ENCODE measurements around the gene CSTF1. TPM values are rescaled to one million over a fixed set of nuclear protein-coding genes. Genes with fewer than 3 reads are reported as not detected.

The CSTF1 gene
- total RNA-seq, 1 donor from 2014 or later, result 38.6 TPM

GRCh38 chr20:56426926-56427325 is 34.5 kb downstream of the CSTF1 start:
- TF ChIP-seq CTCF (IDR thresholded peaks at IDR 0.05), result no peak
- Mint-ChIP-seq H3K4me1 (ENCODE audit: unreplicated experiment) (peaks cover 26% of the 10 kb centered on the region), H3K27ac (ENCODE audit: unreplicated experiment) (no peak overlapping the region), H3K27me3 (ENCODE audit: unreplicated experiment) (peaks cover 2% of the 10 kb centered on the region), H3K9me3 (ENCODE audit: unreplicated experiment) (no peaks in the 10 kb centered on the region), H3K36me3 (ENCODE audit: unreplicated experiment) (no peaks in the 10 kb centered on the region), H3K4me3 (ENCODE audit: unreplicated experiment) (no peak overlapping the region)
- no peak for DNase-seq (ENCODE audit: extremely low spot score, unreplicated experiment)

- Mint-ChIP-seq H3K4me3 (ENCODE audit: unreplicated experiment) (no peak overlapping the region), H3K9me3 (ENCODE audit: unreplicated experiment) (no peaks in the 10 kb centered on the region), H3K27me3 (ENCODE audit: unreplicated experiment) (peaks cover 2% of the 10 kb centered on the region), H3K27ac (ENCODE audit: unreplicated experiment) (no peak overlapping the region), H3K4me1 (ENCODE audit: unreplicated experiment) (peaks cover 18% of the 10 kb centered on the region), H3K36me3 (ENCODE audit: unreplicated experiment) (no peaks in the 10 kb centered on the region)
- DNase-seq (ENCODE audit: extremely low spot score, unreplicated experiment), result no peak
- TF ChIP-seq CTCF (IDR thresholded peaks at IDR 0.05), result no peak
Measured at GRCh38 chr20:56427797-56428196, 35.4 kb downstream of the CSTF1 start.

- peaks cover 2% of the 10 kb centered on the region for H3K27me3 Mint-ChIP-seq (ENCODE audit: unreplicated experiment)
- H3K9me3 Mint-ChIP-seq (ENCODE audit: unreplicated experiment), result no peaks in the 10 kb centered on the region
- H3K4me3 Mint-ChIP-seq (ENCODE audit: unreplicated experiment), result no peak overlapping the region
- H3K36me3 Mint-ChIP-seq (ENCODE audit: unreplicated experiment), result no peaks in the 10 kb centered on the region
- H3K27ac Mint-ChIP-seq (ENCODE audit: unreplicated experiment), result no peak overlapping the region
- TF ChIP-seq CTCF (IDR thresholded peaks at IDR 0.05), result no peak
- DNase-seq (ENCODE audit: extremely low spot score, unreplicated experiment), result no peak
- peaks cover 13% of the 10 kb centered on the region for H3K4me1 Mint-ChIP-seq (ENCODE audit: unreplicated experiment)
Measured at GRCh38 chr20:56428410-56428809, 36.0 kb downstream of the CSTF1 start.

DNA sequence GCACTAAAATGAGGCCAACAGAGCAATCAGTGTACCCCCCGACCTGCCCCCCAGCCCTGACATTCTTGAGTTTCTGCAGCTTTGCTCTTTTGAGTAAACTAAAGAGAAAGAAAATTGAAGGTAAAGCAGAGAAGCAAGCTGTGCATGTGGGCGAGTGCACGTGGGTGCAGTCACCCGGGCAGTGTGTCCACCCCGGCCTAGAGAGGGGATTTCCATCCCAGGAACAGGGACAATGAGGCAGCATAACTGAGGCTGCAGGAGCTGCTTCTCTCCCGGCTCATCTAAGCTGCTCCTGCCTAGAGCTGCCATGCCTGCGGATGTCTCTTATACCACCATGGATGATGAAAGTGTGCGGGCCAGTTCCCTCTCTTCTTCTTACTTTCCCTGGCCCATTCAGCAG is 36.4 kb downstream of the CSTF1 start:
- no peak overlapping the region for H3K27ac Mint-ChIP-seq (ENCODE audit: unreplicated experiment)

DNA sequence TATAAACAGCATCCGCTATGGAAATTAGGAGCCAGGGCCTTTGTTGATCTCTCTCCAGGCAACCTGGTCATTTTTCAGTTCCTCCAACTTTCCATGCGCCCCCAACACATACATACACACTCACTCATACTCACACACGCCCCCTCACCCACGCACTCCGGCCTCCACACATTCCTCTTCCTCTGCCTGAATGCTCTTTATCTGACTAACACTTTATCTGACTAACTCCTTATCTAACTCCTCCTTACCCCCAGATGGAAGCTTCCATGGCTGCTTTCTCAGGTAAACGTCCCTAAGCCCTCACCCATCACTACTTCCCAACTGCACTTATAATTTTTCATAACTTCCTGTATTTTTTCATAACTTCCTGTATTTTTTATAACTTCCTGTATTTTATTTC is 37.1 kb downstream of the CSTF1 start:
- no peak overlapping the region for H3K27ac Mint-ChIP-seq (ENCODE audit: unreplicated experiment)
- DNase-seq (ENCODE audit: extremely low spot score, unreplicated experiment), result no peak
- TF ChIP-seq CTCF (IDR thresholded peaks at IDR 0.05), result no peak
- peaks cover 2% of the 10 kb centered on the region for H3K27me3 Mint-ChIP-seq (ENCODE audit: unreplicated experiment)
- H3K36me3 Mint-ChIP-seq (ENCODE audit: unreplicated experiment), result no peaks in the 10 kb centered on the region
- H3K4me1 Mint-ChIP-seq (ENCODE audit: unreplicated experiment), result peaks cover 13% of the 10 kb centered on the region
- H3K9me3 Mint-ChIP-seq (ENCODE audit: unreplicated experiment), result no peaks in the 10 kb centered on the region
- H3K4me3 Mint-ChIP-seq (ENCODE audit: unreplicated experiment), result no peak overlapping the region

More for the DNA sequence above, 36.4 kb downstream of the CSTF1 start:
- no peak for DNase-seq (ENCODE audit: extremely low spot score, unreplicated experiment)
- Mint-ChIP-seq H3K4me1 (ENCODE audit: unreplicated experiment) (peaks cover 13% of the 10 kb centered on the region), H3K4me3 (ENCODE audit: unreplicated experiment) (no peak overlapping the region), H3K36me3 (ENCODE audit: unreplicated experiment) (no peaks in the 10 kb centered on the region), H3K27me3 (ENCODE audit: unreplicated experiment) (peaks cover 2% of the 10 kb centered on the region), H3K9me3 (ENCODE audit: unreplicated experiment) (no peaks in the 10 kb centered on the region)
- no peak for TF ChIP-seq CTCF (IDR thresholded peaks at IDR 0.05)
